KMS-11 (cell line): Measurements from ENCODE around the gene NRIP2.

ENCODE experiments used
- H2AFZ ChIP-seq: fragments of 200-600 bp; sonication (generic); 2 replicates; pipeline ENCODE4 v1.6.1; 2016; ENCODE audit warnings: antibody characterized with exemption, mixed run types, low read depth
- H3K27ac ChIP-seq: fragments of 200-600 bp; sonication (generic); 2 replicates; pipeline ENCODE4 v1.6.1; 2016; ENCODE audit warnings: mild to moderate bottlenecking, mixed run types
- H3K27me3 ChIP-seq: fragments of 200-600 bp; sonication (generic); 2 replicates; pipeline ENCODE4 v1.6.1; 2017; ENCODE audit warnings: mild to moderate bottlenecking, low read depth, mixed run types, moderate library complexity; ENCODE audit not compliant: insufficient read depth
- H3K36me3 ChIP-seq: fragments of 200-600 bp; sonication (generic); 2 replicates; pipeline ENCODE4 v1.6.1; 2017; ENCODE audit warnings: mild to moderate bottlenecking, mixed run types; ENCODE audit not compliant: insufficient read depth
- H3K4me1 ChIP-seq: fragments of 200-600 bp; sonication (generic); 2 replicates; pipeline ENCODE4 v1.6.1; 2016; ENCODE audit warnings: mild to moderate bottlenecking, low read depth, mixed run types; ENCODE audit not compliant: poor library complexity, severe bottlenecking
- H3K4me2 ChIP-seq: fragments of 200-600 bp; sonication (generic); 2 replicates; pipeline ENCODE4 v1.7.0; 2016; ENCODE audit warnings: mild to moderate bottlenecking, mixed run types
- H3K4me3 ChIP-seq: fragments of 200-600 bp; sonication (generic); IDR thresholded peaks from 2 replicates; pipeline ENCODE4 v1.6.1; 2017; ENCODE audit warnings: low read depth, low read length, mixed read lengths; ENCODE audit not compliant: insufficient read depth
- H3K79me2 ChIP-seq: fragments of 200-600 bp; sonication (generic); 2 replicates; pipeline ENCODE4 v1.6.1; 2016; ENCODE audit warnings: low read depth, mixed run types; ENCODE audit not compliant: insufficient read depth
- H3K9ac ChIP-seq: fragments of 200-600 bp; sonication (generic); 2 replicates; pipeline ENCODE4 v1.6.1; 2016; ENCODE audit warnings: mild to moderate bottlenecking, mixed run types
- H4K20me1 ChIP-seq: fragments of 200-600 bp; sonication (generic); 2 replicates; pipeline ENCODE4 v1.6.1; 2016; ENCODE audit warnings: mild to moderate bottlenecking, mixed run types; ENCODE audit not compliant: insufficient read depth
- CTCF ChIP-seq: fragments of 200-600 bp; sonication (generic); conservative IDR thresholded peaks from 2 replicates; pipeline ENCODE4 v1.6.1; 2017; ENCODE audit warnings: low read depth, mild to moderate bottlenecking, antibody characterized with exemption, low read length, moderate library complexity, mixed read lengths

Gene NRIP2

DNA sequence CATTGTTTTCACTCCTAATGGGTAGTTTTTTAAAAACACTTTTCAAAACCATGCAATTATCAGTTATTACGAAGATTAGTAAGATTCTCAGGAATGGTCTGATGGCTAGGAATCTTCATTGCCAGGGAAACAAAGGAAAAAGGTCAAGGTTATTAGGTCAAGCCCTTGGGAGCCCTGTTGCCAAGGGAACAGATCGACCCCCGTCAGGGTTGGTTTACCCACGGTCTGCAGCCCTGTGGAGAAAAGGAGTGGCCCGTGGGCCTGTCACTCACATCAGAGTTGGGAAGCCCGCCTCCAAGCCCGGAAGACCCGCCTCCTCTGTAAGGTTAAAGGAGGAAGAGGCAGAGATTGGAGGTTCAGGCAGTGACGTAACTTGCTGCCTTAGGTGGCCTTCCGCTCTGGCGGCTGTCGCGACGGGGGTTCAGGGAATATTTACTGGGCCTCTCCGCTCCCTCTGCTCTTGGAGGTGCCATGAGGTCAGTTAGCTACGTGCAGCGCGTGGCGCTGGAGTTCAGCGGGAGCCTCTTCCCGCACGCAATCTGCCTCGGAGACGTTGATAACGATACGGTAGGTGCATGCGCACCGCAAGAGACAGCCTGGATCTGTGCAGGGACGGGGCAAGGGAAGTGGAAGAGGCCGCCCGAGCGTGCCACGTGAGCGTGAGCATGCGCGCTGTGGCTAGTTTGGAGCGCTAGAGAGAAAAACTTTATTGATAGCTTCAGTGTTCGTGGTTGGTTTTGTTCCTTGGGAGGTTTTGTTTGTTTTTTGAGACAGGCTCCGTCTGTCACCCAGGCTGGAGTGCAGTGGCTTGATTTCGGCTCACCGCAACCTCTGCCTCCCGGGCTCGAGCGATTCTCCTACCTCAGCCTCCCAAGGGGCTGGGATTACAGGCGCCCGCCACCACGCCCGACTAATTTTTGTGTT is 22.3 kb downstream of the NRIP2 start, which contains the start of gene ITFG2:
Gene ITFG2 (plus strand): TSS at position 379 of the 924 bp plus-strand sequence. CDS start 93 bp downstream, at position 472.
- Histone ChIP-seq H3K79me2 (peaks cover 17% of the 10 kb centered on the region; the same call in 1 of the 2 replicates), H2AFZ (peak within 1 kb of the TSS; percentile 84), H3K4me2 (peak within 1 kb of the TSS; percentile 91), H3K27ac (peak within 1 kb of the TSS; percentile 92), H3K27me3 (no peaks in the 10 kb centered on the region), H3K36me3 (no peaks in the 10 kb centered on the region), H4K20me1 (no peaks in the 10 kb centered on the region), H3K9ac (peak within 1 kb of the TSS; percentile 96), H3K4me1 (peaks cover 16% of the 10 kb centered on the region), H3K4me3 (no peak within 1 kb of the TSS)
- TF ChIP-seq CTCF: no peak

GRCh38 chr12:2811801-2812200 is 23.0 kb downstream of the NRIP2 start:
- H3K9ac ChIP-seq: peak overlapping the region; percentile 96; the same call in 1 of the 2 replicates
- peak overlapping the region; percentile 63 for H3K27ac ChIP-seq
- H3K4me2 ChIP-seq: peak overlapping the region; percentile 63

DNA sequence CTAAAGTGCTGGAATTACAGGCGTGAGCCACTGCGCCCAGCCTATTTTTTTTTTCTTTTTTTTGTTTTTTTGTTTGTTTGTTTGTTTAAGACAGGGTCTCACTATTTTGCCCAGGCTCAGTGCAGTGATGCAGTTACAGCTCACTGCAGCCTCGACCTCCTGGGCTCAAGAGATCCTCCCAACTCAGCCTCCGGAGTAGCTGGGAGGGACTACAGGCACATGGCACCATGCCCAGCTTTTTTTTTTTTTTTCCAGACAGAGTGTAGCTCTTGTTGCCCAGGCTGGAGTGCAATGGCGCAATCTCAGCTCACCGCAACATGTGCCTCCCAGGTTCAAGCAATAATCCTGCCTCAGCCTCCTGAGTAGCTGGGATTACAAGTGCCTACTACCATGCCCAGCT is 28.1 kb downstream of the NRIP2 start:
- no peak for TF ChIP-seq CTCF
- H3K4me2 ChIP-seq: no peak overlapping the region
- no peaks in the 10 kb centered on the region for H4K20me1 ChIP-seq
- H3K27me3 ChIP-seq: no peaks in the 10 kb centered on the region
- no peaks in the 10 kb centered on the region for H3K79me2 ChIP-seq
- no peak overlapping the region for H3K4me3 ChIP-seq
- no peak overlapping the region for H3K27ac ChIP-seq
- H3K9ac ChIP-seq: no peak overlapping the region
- H3K36me3 ChIP-seq: no peaks in the 10 kb centered on the region
- peaks cover 7% of the 10 kb centered on the region for H3K4me1 ChIP-seq
- H2AFZ ChIP-seq: no peak overlapping the region

More at GRCh38 chr12:2811801-2812200, 23.0 kb downstream of the NRIP2 start:
- peak overlapping the region; percentile 84 for H2AFZ ChIP-seq
- no peak overlapping the region for H3K4me3 ChIP-seq
- no peak for TF ChIP-seq CTCF
- H3K27me3 ChIP-seq: no peaks in the 10 kb centered on the region
- H3K4me1 ChIP-seq: peaks cover 16% of the 10 kb centered on the region
- no peaks in the 10 kb centered on the region for H3K36me3 ChIP-seq
- H4K20me1 ChIP-seq: no peaks in the 10 kb centered on the region
- H3K79me2 ChIP-seq: peaks cover 17% of the 10 kb centered on the region; the same call in 1 of the 2 replicates

- H3K9ac ChIP-seq: no peak overlapping the region
- no peak overlapping the region for H3K27ac ChIP-seq
Measured at GRCh38 chr12:2805143-2805520, 29.7 kb downstream of the NRIP2 start.

More at GRCh38 chr12:2805143-2805520, 29.7 kb downstream of the NRIP2 start:
- Histone ChIP-seq H3K36me3 (peaks cover 5% of the 10 kb centered on the region; the same call in 1 of the 2 replicates), H3K27me3 (no peaks in the 10 kb centered on the region), H4K20me1 (no peaks in the 10 kb centered on the region), H3K4me3 (no peak overlapping the region), H3K79me2 (no peaks in the 10 kb centered on the region), H2AFZ (no peak overlapping the region), H3K4me2 (no peak overlapping the region), H3K4me1 (peaks cover 5% of the 10 kb centered on the region)
- no peak for TF ChIP-seq CTCF
